Neuronal stem cell (in vitro differentiated cells): ENCODE data around the gene MEGF11.

Experiments
- DNase-seq: peaks from one replicate; pipeline ENCODE4 v3.0.0-alpha.2; 2013; ENCODE audit warnings: low spot score
- H2AFZ ChIP-seq: one replicate; pipeline ENCODE4 v1.6.1; 2013; ENCODE audit warnings: mild to moderate bottlenecking, low read length, inconsistent platforms
- H2AK5ac ChIP-seq: 2 replicates; pipeline ENCODE4 v1.6.1; 2013; ENCODE audit warnings: low read depth, mild to moderate bottlenecking, inconsistent platforms, low read length, moderate library complexity, mixed read lengths
- H2BK120ac ChIP-seq: 2 replicates; pipeline ENCODE4 v1.6.1; 2013; ENCODE audit warnings: low read depth, mild to moderate bottlenecking, inconsistent platforms, low read length, moderate library complexity, mixed read lengths
- H2BK12ac ChIP-seq: one replicate; pipeline ENCODE4 v1.6.1; 2013; ENCODE audit warnings: low read length, inconsistent platforms
- H2BK15ac ChIP-seq: 2 replicates; pipeline ENCODE4 v1.6.1; 2013; ENCODE audit warnings: mild to moderate bottlenecking, low read length, inconsistent platforms, mixed read lengths
- H2BK5ac ChIP-seq: one replicate; pipeline ENCODE4 v1.6.1; 2013; ENCODE audit warnings: inconsistent platforms, mild to moderate bottlenecking, low read length, moderate library complexity
- H3K14ac ChIP-seq: one replicate; pipeline ENCODE4 v1.6.1; 2013; ENCODE audit warnings: low read length, inconsistent platforms
- H3K18ac ChIP-seq: 2 replicates; pipeline ENCODE4 v1.6.1; 2013; ENCODE audit warnings: low read length, inconsistent platforms
- H3K23ac ChIP-seq: 2 replicates; pipeline ENCODE4 v1.6.1; 2013; ENCODE audit warnings: low read depth, mild to moderate bottlenecking, mixed read lengths, low read length, inconsistent platforms; ENCODE audit not compliant: poor library complexity
- H3K27ac ChIP-seq: replicated peaks from 3 replicates; pipeline ENCODE4 v1.5.1; 2013; ENCODE audit warnings: low read length, inconsistent platforms
- H3K27me3 ChIP-seq, 3 experiments: 2 replicates each; pipeline ENCODE4 v1.6.1; 2013; ENCODE audit warnings: low read length in 3 of 3, mild to moderate bottlenecking in 2 of 3, inconsistent platforms in 1 of 3, low read depth in 1 of 3, mixed read lengths in 1 of 3, moderate library complexity in 1 of 3; ENCODE audit not compliant: control insufficient read depth in 3 of 3, insufficient read depth in 3 of 3
- H3K36me3 ChIP-seq, 2 donors: replicated peaks in 1 of 2; 2 replicates each; pipeline ENCODE4 v1.6.1; 2013; ENCODE audit warnings: low read length in 2 of 2; ENCODE audit not compliant: control insufficient read depth in 2 of 2, insufficient read depth in 2 of 2
- H3K4ac ChIP-seq: 2 replicates; pipeline ENCODE4 v1.6.1; 2013; ENCODE audit warnings: inconsistent platforms, mild to moderate bottlenecking, low read length, moderate library complexity
- H3K4me1 ChIP-seq, 2 donors: 1 replicate in 1 of 2; 2 replicates in 1 of 2; pipeline ENCODE4 v1.6.1; 2013; ENCODE audit warnings: low read length in 2 of 2, low read depth in 1 of 2; ENCODE audit not compliant: control insufficient read depth in 2 of 2, insufficient read depth in 1 of 2
- H3K4me2 ChIP-seq: one replicate; pipeline ENCODE4 v1.6.1; 2013; ENCODE audit warnings: mild to moderate bottlenecking, low read length, inconsistent platforms; ENCODE audit not compliant: insufficient read depth, poor library complexity, severe bottlenecking
- H3K4me3 ChIP-seq, 2 donors: 2 replicates each; pipeline ENCODE4 v1.5.1; 2013; ENCODE audit warnings: low read length in 2 of 2, mild to moderate bottlenecking in 2 of 2, inconsistent platforms in 1 of 2, moderate library complexity in 1 of 2
- H3K79me1 ChIP-seq: one replicate; pipeline ENCODE4 v1.6.1; 2013; ENCODE audit warnings: low read depth, mild to moderate bottlenecking, inconsistent platforms, low read length, moderate library complexity
- H3K9ac ChIP-seq: one replicate; pipeline ENCODE4 v1.6.1; 2013; ENCODE audit warnings: mild to moderate bottlenecking, low read depth, low read length, inconsistent platforms; ENCODE audit not compliant: poor library complexity
- H3K9me3 ChIP-seq, 2 donors: replicated peaks in 1 of 2; 2 replicates each; pipeline versions ENCODE3 to v1.6.1; 2013; ENCODE audit warnings: low read length in 2 of 2, mild to moderate bottlenecking in 2 of 2, inconsistent platforms in 1 of 2, low read depth in 1 of 2, mixed read lengths in 1 of 2, moderate library complexity in 1 of 2; ENCODE audit not compliant: control insufficient read depth in 2 of 2, insufficient read depth in 1 of 2
- H4K8ac ChIP-seq: one replicate; pipeline ENCODE4 v1.6.1; 2013; ENCODE audit warnings: low read depth, mild to moderate bottlenecking, inconsistent platforms, low read length, moderate library complexity
- H4K91ac ChIP-seq: one replicate; pipeline ENCODE4 v1.6.1; 2013; ENCODE audit warnings: low read length, low read depth, mild to moderate bottlenecking, inconsistent platforms; ENCODE audit not compliant: poor library complexity
- WGBS, 2 donors: extraction: QIAGEN DNeasy Blood & Tissue Kit; methylation state at CpG; one replicate each; pipeline ENCODE4 v1.1.7; 2013; ENCODE audit warnings: missing lambda C conversion rate in 2 of 2, mixed read lengths in 1 of 2; ENCODE audit not compliant: insufficient read length in 2 of 2, insufficient replicate concordance in 1 of 2; ENCODE audit errors: extremely low coverage in 2 of 2; 5-methylcytosine and 5-hydroxymethylcytosine counted together

MEGF11 gene

DNA sequence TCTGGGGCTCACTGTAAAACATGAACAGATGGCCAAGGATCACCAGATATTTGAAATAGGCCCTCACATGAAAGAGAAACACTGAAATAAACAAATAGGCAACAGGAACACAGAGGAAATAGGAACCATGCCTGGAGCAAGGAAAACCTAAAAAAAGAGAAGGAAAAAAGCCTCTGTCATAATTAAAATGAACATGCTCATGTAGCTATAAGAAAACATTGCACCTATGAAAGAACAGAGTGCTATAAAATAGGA lies 281.9 kb downstream of the MEGF11 start:
- no peak overlapping the region for H2AFZ ChIP-seq
- no peak overlapping the region for H2BK12ac ChIP-seq
- no peaks in the 10 kb centered on the region for H3K79me1 ChIP-seq
- H3K4me1 ChIP-seq, result peaks cover 0 to 2% of the 10 kb centered on the region in 2 donors
- no peak overlapping the region for H2BK5ac ChIP-seq
- no peak overlapping the region for H3K9ac ChIP-seq
- H3K9me3 ChIP-seq, result no peaks in the 10 kb centered on the region
- H2BK120ac ChIP-seq, result no peak overlapping the region
- H3K4me2 ChIP-seq, result no peak overlapping the region
- no peak overlapping the region for H4K8ac ChIP-seq
- H3K14ac ChIP-seq, result no peak overlapping the region
- no peak overlapping the region for H3K18ac ChIP-seq
- H2BK15ac ChIP-seq, result no peak overlapping the region
- no peak overlapping the region for H2AK5ac ChIP-seq
- H3K27me3 ChIP-seq, result peaks cover 0 to 39% (median 0%) of the 10 kb centered on the region in 3 experiments
- H3K4ac ChIP-seq, result no peak overlapping the region
- no peak overlapping the region for H3K23ac ChIP-seq
- no peak overlapping the region for H3K4me3 ChIP-seq
- H3K27ac ChIP-seq, result no peak overlapping the region
- no peak overlapping the region for H4K91ac ChIP-seq
- no peak for DNase-seq
- no peaks in the 10 kb centered on the region for H3K36me3 ChIP-seq

GRCh38 chr15:65970937-65971740 lies 282.4 kb downstream of the MEGF11 start:
- Histone ChIP-seq H3K27me3 (peaks cover 0 to 39% (median 0%) of the 10 kb centered on the region in 3 experiments), H3K9me3 (no peaks in the 10 kb centered on the region), H3K4me2 (no peak overlapping the region)

DNA sequence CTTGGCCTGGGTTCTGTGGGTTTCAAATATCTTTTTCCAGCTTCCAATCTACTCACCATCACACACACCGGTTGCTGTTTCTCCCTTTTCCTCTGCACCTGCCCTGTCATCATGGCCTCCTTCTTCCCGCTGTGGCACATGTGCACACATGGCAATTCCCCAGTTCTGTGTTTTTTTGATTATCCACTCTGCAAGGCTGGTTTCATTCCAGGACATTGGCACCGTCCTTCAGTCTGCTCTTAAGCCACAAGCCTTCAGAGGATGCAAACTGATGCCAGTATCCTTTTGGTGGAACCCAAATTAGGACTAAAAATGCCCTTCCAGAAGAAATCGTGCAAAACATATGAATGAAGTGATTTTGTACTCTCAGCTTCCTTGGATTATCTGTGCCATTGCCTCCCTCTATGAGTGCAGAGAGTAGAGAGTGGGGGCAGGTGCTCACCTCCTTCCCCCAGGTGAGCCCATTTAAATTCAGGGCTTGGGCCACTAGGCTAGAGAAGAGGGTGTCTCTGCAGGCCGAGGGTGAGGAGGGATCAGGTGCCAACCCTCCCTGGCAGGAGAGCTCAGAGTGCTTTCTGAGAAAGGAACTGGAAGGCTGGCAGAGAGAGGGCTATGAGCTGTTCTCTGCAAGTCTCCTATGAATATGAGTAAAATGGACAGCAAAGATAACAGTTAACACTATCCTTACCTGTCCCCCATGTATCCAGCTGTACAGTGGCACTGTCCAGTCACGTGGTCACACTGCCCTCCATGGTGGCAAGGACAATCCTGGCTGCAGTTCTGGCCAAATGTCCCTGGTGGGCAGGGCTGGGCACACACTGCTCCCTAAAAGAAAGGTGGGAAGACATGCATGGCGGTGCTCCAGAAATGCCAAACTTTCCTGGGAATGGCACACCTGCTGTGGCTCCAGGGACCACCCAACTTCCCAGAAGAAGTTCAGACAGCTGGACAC lies 283.4 kb downstream of the MEGF11 start:
- Histone ChIP-seq H3K27ac (no peak overlapping the region), H3K27me3 (peaks cover 0 to 39% (median 0%) of the 10 kb centered on the region in 3 experiments), H3K18ac (no peak overlapping the region), H3K4ac (no peak overlapping the region), H3K4me1 (peaks cover 0 to 2% of the 10 kb centered on the region in 2 donors), H3K14ac (no peak overlapping the region), H3K9ac (no peak overlapping the region), H3K4me2 (no peak overlapping the region), H3K23ac (no peak overlapping the region), H2BK12ac (no peak overlapping the region), H3K9me3 (no peaks in the 10 kb centered on the region), H4K91ac (no peak overlapping the region), H2BK120ac (no peak overlapping the region), H3K36me3 (no peaks in the 10 kb centered on the region), H2AFZ (no peak overlapping the region), H4K8ac (no peak overlapping the region), H2BK15ac (no peak overlapping the region), H3K79me1 (no peaks in the 10 kb centered on the region), H3K4me3 (no peak overlapping the region), H2BK5ac (no peak overlapping the region), H2AK5ac (no peak overlapping the region)
- no peak for DNase-seq
- WGBS, 2 donors, result no CpG with 5 or more reads among the region's 7 CpGs

More at GRCh38 chr15:65970937-65971740, 282.4 kb downstream of the MEGF11 start:
- Histone ChIP-seq H3K36me3 (no peaks in the 10 kb centered on the region), H3K4me1 (peaks cover 0 to 2% of the 10 kb centered on the region in 2 donors), H4K8ac (no peak overlapping the region), H2BK120ac (no peak overlapping the region), H3K4me3 (no peak overlapping the region), H2BK5ac (no peak overlapping the region), H3K9ac (no peak overlapping the region), H2BK12ac (no peak overlapping the region), H3K23ac (no peak overlapping the region), H3K18ac (no peak overlapping the region), H2BK15ac (no peak overlapping the region), H3K14ac (no peak overlapping the region), H3K4ac (no peak overlapping the region), H3K79me1 (no peaks in the 10 kb centered on the region), H2AFZ (no peak overlapping the region), H2AK5ac (no peak overlapping the region), H3K27ac (no peak overlapping the region), H4K91ac (no peak overlapping the region)
- WGBS, 2 donors, result no CpG with 5 or more reads among the region's 8 CpGs
- DNase-seq, result no peak

GRCh38 chr15:65968511-65968910 lies 285.0 kb downstream of the MEGF11 start:
- H3K79me1 ChIP-seq, result no peaks in the 10 kb centered on the region
- H2AK5ac ChIP-seq, result no peak overlapping the region
- no peak for DNase-seq
- no peak overlapping the region for H3K9ac ChIP-seq
- peaks cover 0 to 47% (median 0%) of the 10 kb centered on the region in 3 experiments for H3K27me3 ChIP-seq
- H3K14ac ChIP-seq, result no peak overlapping the region
- no peak overlapping the region for H3K18ac ChIP-seq
- no peak overlapping the region for H3K27ac ChIP-seq
- no peak overlapping the region for H2BK120ac ChIP-seq
- H3K4me3 ChIP-seq, result no peak overlapping the region
- no peak overlapping the region for H2BK15ac ChIP-seq
- H3K9me3 ChIP-seq, result no peaks in the 10 kb centered on the region
- H3K36me3 ChIP-seq, result no peaks in the 10 kb centered on the region
- no peak overlapping the region for H3K4ac ChIP-seq
- no peak overlapping the region for H2BK12ac ChIP-seq
- no peak overlapping the region for H3K4me2 ChIP-seq
- H3K4me1 ChIP-seq, result peaks cover 0 to 3% of the 10 kb centered on the region in 2 donors
- no CpG with 5 or more reads among the region's 5 CpGs for WGBS, 2 donors
- no peak overlapping the region for H2AFZ ChIP-seq
- no peak overlapping the region for H2BK5ac ChIP-seq
- H4K8ac ChIP-seq, result no peak overlapping the region
- no peak overlapping the region for H4K91ac ChIP-seq
- H3K23ac ChIP-seq, result no peak overlapping the region
